SK-N-SH treated with all-trans-retinoic acid at 6 μM for 48 hours (cell line): ENCODE measurements around the gene DNM1L.

ENCODE experiments used
- ARNTL ChIP-seq: fragments of 450-650 bp; formaldehyde crosslinking; IDR thresholded peaks from 2 replicates; pipeline ENCODE4 v1.5.0; 2020; ENCODE audit warnings: low read depth, mild to moderate bottlenecking, moderate library complexity, borderline replicate concordance
- BACH2 ChIP-seq: fragments of 250-450 bp; sonication (Bioruptor Pico); IDR thresholded peaks from 2 replicates; pipeline ENCODE4 v1.9.0; 2021; ENCODE audit warnings: mild to moderate bottlenecking, borderline replicate concordance
- CSDC2 ChIP-seq: fragments of 250-450 bp; sonication (Bioruptor Pico); IDR thresholded peaks from 2 replicates; pipeline ENCODE4 v1.5.0; 2020; ENCODE audit warnings: mild to moderate bottlenecking, moderate library complexity
- PPARA ChIP-seq: fragments of 250-450 bp; sonication (Bioruptor Pico); IDR thresholded peaks from 2 replicates; pipeline ENCODE4 v1.5.0; 2020; ENCODE audit warnings: mild to moderate bottlenecking, borderline replicate concordance
- RARB ChIP-seq: fragments of 250-450 bp; sonication (Bioruptor Pico); IDR thresholded peaks from 2 replicates; pipeline ENCODE4 v1.8.0; 2021; ENCODE audit warnings: mild to moderate bottlenecking, moderate library complexity
- ZFP3 ChIP-seq: fragments of 250-450 bp; sonication (Bioruptor Pico); IDR thresholded peaks from 2 replicates; pipeline ENCODE4 v1.5.0; 2020; ENCODE audit warnings: mild to moderate bottlenecking, moderate library complexity
- ZFP30 ChIP-seq: fragments of 450-650 bp; formaldehyde crosslinking; IDR thresholded peaks from 2 replicates; pipeline ENCODE4 v1.5.0; 2022; ENCODE audit warnings: mild to moderate bottlenecking, moderate library complexity
- ZNF70 ChIP-seq: fragments of 450-650 bp; formaldehyde crosslinking; IDR thresholded peaks from 2 replicates; pipeline ENCODE4 v1.5.0; 2020; ENCODE audit warnings: mild to moderate bottlenecking, moderate library complexity
- ZNF8 ChIP-seq: fragments of 450-650 bp; formaldehyde crosslinking; IDR thresholded peaks from 2 replicates; pipeline ENCODE4 v1.5.0; 2020; ENCODE audit warnings: mild to moderate bottlenecking, moderate library complexity
- TF ChIP-seq, protein P1 (sequence below): fragments of 250-450 bp; sonication (Bioruptor Pico); IDR thresholded peaks from 2 replicates; pipeline ENCODE4 v1.8.0; 2020; ENCODE audit warnings: mild to moderate bottlenecking, moderate library complexity, borderline replicate concordance
- TF ChIP-seq, protein P2 (sequence below): fragments of 250-450 bp; sonication (Bioruptor Pico); IDR thresholded peaks from 2 replicates; pipeline ENCODE4 v1.5.0; 2020; ENCODE audit warnings: mild to moderate bottlenecking, moderate library complexity
- TF ChIP-seq, protein P3 (sequence below): fragments of 250-450 bp; sonication (Bioruptor Pico); IDR thresholded peaks from 2 replicates; pipeline ENCODE4 v1.8.0; 2021; ENCODE audit warnings: low read depth, mild to moderate bottlenecking, moderate library complexity, borderline replicate concordance
- TF ChIP-seq, protein P4 (sequence below): fragments of 250-450 bp; sonication (Bioruptor Pico); IDR thresholded peaks from 2 replicates; pipeline ENCODE4 v1.5.1; 2021; ENCODE audit warnings: mild to moderate bottlenecking, moderate library complexity

DNA sequence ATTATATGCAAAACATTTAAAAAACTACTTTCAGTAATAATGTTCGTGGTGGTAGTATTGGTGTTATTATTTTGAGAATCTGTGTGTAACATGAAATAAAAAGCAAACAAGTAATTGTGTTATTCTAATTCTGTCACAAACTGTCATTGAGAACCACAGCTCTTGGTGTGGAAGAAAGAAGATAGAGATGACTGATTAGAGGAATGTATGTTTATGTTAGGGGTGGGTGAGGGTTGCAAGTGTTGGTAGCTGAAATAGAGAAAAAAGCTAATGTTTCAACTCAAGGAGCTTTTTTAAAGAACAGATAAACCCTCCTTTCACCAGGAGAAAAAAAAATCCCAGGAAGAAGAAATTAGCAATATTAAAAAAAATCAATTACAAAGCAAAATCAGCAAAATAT, 18.3 kb downstream of the DNM1L start:
- TF ChIP-seq ARNTL (CRISPR knock-in tag), result no peak
- TF ChIP-seq ZNF70, result no peak
- TF ChIP-seq, protein P1, sequence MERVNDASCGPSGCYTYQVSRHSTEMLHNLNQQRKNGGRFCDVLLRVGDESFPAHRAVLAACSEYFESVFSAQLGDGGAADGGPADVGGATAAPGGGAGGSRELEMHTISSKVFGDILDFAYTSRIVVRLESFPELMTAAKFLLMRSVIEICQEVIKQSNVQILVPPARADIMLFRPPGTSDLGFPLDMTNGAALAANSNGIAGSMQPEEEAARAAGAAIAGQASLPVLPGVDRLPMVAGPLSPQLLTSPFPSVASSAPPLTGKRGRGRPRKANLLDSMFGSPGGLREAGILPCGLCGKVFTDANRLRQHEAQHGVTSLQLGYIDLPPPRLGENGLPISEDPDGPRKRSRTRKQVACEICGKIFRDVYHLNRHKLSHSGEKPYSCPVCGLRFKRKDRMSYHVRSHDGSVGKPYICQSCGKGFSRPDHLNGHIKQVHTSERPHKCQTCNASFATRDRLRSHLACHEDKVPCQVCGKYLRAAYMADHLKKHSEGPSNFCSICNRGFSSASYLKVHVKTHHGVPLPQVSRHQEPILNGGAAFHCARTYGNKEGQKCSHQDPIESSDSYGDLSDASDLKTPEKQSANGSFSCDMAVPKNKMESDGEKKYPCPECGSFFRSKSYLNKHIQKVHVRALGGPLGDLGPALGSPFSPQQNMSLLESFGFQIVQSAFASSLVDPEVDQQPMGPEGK (CRISPR knock-in tag), result no peak
- no peak for TF ChIP-seq CSDC2 (CRISPR knock-in tag)
- TF ChIP-seq BACH2 (CRISPR knock-in tag), result no peak
- TF ChIP-seq, protein P2, sequence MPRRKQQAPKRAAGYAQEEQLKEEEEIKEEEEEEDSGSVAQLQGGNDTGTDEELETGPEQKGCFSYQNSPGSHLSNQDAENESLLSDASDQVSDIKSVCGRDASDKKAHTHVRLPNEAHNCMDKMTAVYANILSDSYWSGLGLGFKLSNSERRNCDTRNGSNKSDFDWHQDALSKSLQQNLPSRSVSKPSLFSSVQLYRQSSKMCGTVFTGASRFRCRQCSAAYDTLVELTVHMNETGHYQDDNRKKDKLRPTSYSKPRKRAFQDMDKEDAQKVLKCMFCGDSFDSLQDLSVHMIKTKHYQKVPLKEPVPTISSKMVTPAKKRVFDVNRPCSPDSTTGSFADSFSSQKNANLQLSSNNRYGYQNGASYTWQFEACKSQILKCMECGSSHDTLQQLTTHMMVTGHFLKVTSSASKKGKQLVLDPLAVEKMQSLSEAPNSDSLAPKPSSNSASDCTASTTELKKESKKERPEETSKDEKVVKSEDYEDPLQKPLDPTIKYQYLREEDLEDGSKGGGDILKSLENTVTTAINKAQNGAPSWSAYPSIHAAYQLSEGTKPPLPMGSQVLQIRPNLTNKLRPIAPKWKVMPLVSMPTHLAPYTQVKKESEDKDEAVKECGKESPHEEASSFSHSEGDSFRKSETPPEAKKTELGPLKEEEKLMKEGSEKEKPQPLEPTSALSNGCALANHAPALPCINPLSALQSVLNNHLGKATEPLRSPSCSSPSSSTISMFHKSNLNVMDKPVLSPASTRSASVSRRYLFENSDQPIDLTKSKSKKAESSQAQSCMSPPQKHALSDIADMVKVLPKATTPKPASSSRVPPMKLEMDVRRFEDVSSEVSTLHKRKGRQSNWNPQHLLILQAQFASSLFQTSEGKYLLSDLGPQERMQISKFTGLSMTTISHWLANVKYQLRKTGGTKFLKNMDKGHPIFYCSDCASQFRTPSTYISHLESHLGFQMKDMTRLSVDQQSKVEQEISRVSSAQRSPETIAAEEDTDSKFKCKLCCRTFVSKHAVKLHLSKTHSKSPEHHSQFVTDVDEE (CRISPR knock-in tag), result no peak
- TF ChIP-seq ZFP3, result no peak
- TF ChIP-seq PPARA (CRISPR knock-in tag), result no peak
- TF ChIP-seq, protein P3, sequence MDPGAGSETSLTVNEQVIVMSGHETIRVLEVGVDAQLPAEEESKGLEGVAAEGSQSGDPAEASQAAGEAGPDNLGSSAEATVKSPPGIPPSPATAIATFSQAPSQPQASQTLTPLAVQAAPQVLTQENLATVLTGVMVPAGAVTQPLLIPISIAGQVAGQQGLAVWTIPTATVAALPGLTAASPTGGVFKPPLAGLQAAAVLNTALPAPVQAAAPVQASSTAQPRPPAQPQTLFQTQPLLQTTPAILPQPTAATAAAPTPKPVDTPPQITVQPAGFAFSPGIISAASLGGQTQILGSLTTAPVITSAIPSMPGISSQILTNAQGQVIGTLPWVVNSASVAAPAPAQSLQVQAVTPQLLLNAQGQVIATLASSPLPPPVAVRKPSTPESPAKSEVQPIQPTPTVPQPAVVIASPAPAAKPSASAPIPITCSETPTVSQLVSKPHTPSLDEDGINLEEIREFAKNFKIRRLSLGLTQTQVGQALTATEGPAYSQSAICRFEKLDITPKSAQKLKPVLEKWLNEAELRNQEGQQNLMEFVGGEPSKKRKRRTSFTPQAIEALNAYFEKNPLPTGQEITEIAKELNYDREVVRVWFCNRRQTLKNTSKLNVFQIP (CRISPR knock-in tag), result no peak
- TF ChIP-seq ZNF8 (CRISPR knock-in tag), result no peak
- no peak for TF ChIP-seq ZFP30 (CRISPR knock-in tag)
- TF ChIP-seq RARB, result no peak
- TF ChIP-seq, protein P4, sequence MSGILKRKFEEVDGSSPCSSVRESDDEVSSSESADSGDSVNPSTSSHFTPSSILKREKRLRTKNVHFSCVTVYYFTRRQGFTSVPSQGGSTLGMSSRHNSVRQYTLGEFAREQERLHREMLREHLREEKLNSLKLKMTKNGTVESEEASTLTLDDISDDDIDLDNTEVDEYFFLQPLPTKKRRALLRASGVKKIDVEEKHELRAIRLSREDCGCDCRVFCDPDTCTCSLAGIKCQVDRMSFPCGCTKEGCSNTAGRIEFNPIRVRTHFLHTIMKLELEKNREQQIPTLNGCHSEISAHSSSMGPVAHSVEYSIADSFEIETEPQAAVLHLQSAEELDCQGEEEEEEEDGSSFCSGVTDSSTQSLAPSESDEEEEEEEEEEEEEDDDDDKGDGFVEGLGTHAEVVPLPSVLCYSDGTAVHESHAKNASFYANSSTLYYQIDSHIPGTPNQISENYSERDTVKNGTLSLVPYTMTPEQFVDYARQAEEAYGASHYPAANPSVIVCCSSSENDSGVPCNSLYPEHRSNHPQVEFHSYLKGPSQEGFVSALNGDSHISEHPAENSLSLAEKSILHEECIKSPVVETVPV (CRISPR knock-in tag), result no peak
